Neural cell (in vitro differentiated cells): ENCODE measurements around the gene HJV. TPM values are rescaled to one million over a fixed set of nuclear protein-coding genes. Genes with fewer than 3 reads are reported as not detected.

Source experiments
- H2AFZ ChIP-seq: fragments of 200-600, 300-800 bp; sonication (generic), shearing (Covaris generic); 2 replicates; pipeline ENCODE4 v1.6.0; 2014; ENCODE audit warnings: low read depth, mild to moderate bottlenecking, antibody characterized with exemption, low read length, moderate library complexity
- H3F3A ChIP-seq: fragments of 200-600 bp; shearing (Covaris generic); 2 replicates; pipeline ENCODE4 v1.6.1; 2016; ENCODE audit warnings: mild to moderate bottlenecking, moderate library complexity, mixed read lengths, antibody characterized with exemption, low read length; ENCODE audit not compliant: insufficient read depth, poor library complexity, severe bottlenecking
- H3K27ac ChIP-seq: fragments of 200-600, 300-800 bp; sonication (generic), shearing (Covaris generic); 2 replicates; pipeline ENCODE4 v1.5.1; 2014; ENCODE audit warnings: mild to moderate bottlenecking, low read length, moderate library complexity
- H3K27me3 ChIP-seq: fragments of 300-800, 200-600 bp; sonication (generic), shearing (Covaris generic); 2 replicates; pipeline ENCODE4 v1.6.0; 2014; ENCODE audit warnings: mild to moderate bottlenecking, low read depth, low read length, moderate library complexity; ENCODE audit not compliant: insufficient read depth
- H3K36me3 ChIP-seq: fragments of 300-800, 200-600 bp; sonication (generic), shearing (Covaris generic); 2 replicates; pipeline ENCODE4 v1.5.1; 2014; ENCODE audit warnings: mild to moderate bottlenecking, antibody characterized with exemption, low read length, moderate library complexity; ENCODE audit not compliant: insufficient read depth
- H3K4me2 ChIP-seq: fragments of 300-800, 200-600 bp; sonication (generic), shearing (Covaris generic); 2 replicates; pipeline ENCODE4 v1.6.0; 2014; ENCODE audit warnings: mild to moderate bottlenecking, low read length
- H3K4me3 ChIP-seq: fragments of 300-800, 200-600 bp; sonication (generic), shearing (Covaris generic); 2 replicates; pipeline ENCODE4 v1.5.1; 2014; ENCODE audit warnings: mild to moderate bottlenecking, low read length, moderate library complexity
- H3K79me2 ChIP-seq: fragments of 200-600 bp; shearing (Covaris generic); replicated peaks from 2 replicates; pipeline ENCODE4 v1.6.0; 2014; ENCODE audit warnings: mild to moderate bottlenecking, low read length, moderate library complexity; ENCODE audit not compliant: insufficient read depth
- H3K9ac ChIP-seq: fragments of 300-800, 200-600 bp; sonication (generic), shearing (Covaris generic); 2 replicates; pipeline ENCODE4 v1.6.1; 2016; ENCODE audit warnings: mild to moderate bottlenecking, low read length, mixed read lengths
- H3K9me2 ChIP-seq: fragments of 200-600 bp; shearing (Covaris generic); 2 replicates; pipeline ENCODE4 v1.6.1; 2016; ENCODE audit warnings: mild to moderate bottlenecking, low read length, mixed read lengths; ENCODE audit not compliant: insufficient read depth
- H3K9me3 ChIP-seq: fragments of 200-600, 300-800 bp; sonication (generic), shearing (Covaris generic); 2 replicates; pipeline ENCODE4 v1.6.1; 2016; ENCODE audit warnings: mild to moderate bottlenecking, mixed run types, low read length, moderate library complexity, mixed read lengths
- H4K20me1 ChIP-seq: fragments of 200-600 bp; shearing (Covaris generic); 2 replicates; pipeline ENCODE4 v1.6.1; 2016; ENCODE audit warnings: mild to moderate bottlenecking, mixed run types; ENCODE audit not compliant: insufficient read depth
- CTCF ChIP-seq: fragments of 450-650 bp; IDR thresholded peaks from 2 replicates; pipeline ENCODE4 v1.5.1; 2014; ENCODE audit warnings: antibody characterized with exemption, mild to moderate bottlenecking, moderate library complexity; ENCODE audit not compliant: poor library complexity, severe bottlenecking
- EP300 ChIP-seq: fragments of 450-650 bp; conservative IDR thresholded peaks from 2 replicates; pipeline ENCODE4 v1.6.1; 2014; ENCODE audit warnings: antibody characterized with exemption, mild to moderate bottlenecking, moderate library complexity; ENCODE audit not compliant: poor library complexity, severe bottlenecking
- EZH2 ChIP-seq: fragments of 200-600, 300-800 bp; shearing (Covaris generic), sonication (generic); IDR thresholded peaks from 2 replicates; pipeline ENCODE4 v1.6.1; 2014; ENCODE audit warnings: antibody characterized with exemption, low read length, borderline replicate concordance, mild to moderate bottlenecking; ENCODE audit not compliant: insufficient read depth, poor library complexity, severe bottlenecking
- MXI1 ChIP-seq: fragments of 450-650 bp; conservative IDR thresholded peaks from 2 replicates; pipeline ENCODE4 v1.6.1; 2014; ENCODE audit warnings: antibody characterized with exemption, mild to moderate bottlenecking; ENCODE audit not compliant: poor library complexity, severe bottlenecking
- POLR2AphosphoS5 ChIP-seq: IDR thresholded peaks from 2 replicates; pipeline ENCODE4 v1.6.1; 2012
- RAD21 ChIP-seq: fragments of 450-650 bp; conservative IDR thresholded peaks from 2 replicates; pipeline ENCODE4 v1.6.1; 2014; ENCODE audit warnings: antibody characterized with exemption, mild to moderate bottlenecking, moderate library complexity
- SMC3 ChIP-seq: fragments of 450-650 bp; conservative IDR thresholded peaks from 2 replicates; pipeline ENCODE4 v1.6.1; 2014; ENCODE audit warnings: antibody characterized with exemption, mild to moderate bottlenecking, moderate library complexity; ENCODE audit not compliant: poor library complexity
- TAF1 ChIP-seq: IDR thresholded peaks from 2 replicates; pipeline ENCODE4 v1.6.1; 2012; ENCODE audit warnings: low read depth
- polyA plus RNA-seq: library from polyadenylated mRNA; depleted of rRNA; stranded (reverse); fragments of >200 nt; gene quantifications from 2 replicates; pipeline ENCODE4 v1.2.3, GENCODE V29; 2014
- TF ChIP-seq, protein P1 (sequence below): IDR thresholded peaks from 2 replicates; pipeline ENCODE4 v1.6.1; 2012; ENCODE audit warnings: borderline replicate concordance

HJV gene
- polyA plus RNA-seq, 1 donor from 2014 or later: not detected

DNA sequence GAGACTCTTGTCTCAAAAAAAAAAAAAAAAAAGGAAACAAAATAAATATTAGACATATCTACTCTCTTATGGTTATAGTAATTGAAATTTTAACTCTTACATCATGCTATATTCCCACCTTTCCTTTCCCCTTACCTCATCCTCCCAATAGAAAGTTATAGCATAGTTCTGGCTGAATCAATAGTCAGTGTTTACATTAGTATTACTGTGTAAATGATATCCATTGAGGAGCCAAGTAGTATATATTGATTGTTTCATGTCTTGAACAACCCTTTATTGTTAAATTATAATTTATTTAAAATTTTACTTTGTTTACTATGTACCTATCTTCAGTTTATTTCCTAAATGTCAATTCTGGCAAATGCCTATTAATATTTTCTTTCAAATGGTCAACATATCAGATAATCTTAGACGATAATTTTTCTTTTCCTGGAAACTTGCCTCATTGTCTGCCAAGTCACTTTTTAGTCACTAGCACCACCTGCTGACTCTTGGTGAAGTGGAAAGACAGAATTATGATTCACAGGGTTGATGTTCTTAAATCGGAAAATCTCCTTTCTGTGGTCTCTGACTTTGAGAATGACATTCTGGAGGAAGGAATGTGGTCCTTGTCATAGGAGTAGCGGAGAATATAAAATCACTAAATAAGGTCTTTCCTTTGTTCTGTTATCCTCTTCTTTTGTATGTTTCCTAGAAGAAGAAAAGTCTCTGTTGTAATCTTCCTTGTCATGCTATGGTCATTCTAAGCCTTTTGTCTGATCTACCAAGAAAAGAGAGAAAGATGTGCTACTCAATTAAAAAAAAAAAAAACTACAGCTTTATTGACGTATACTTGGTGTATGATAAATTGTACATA lies 8.6 kb downstream of the HJV start:
- H3K36me3 ChIP-seq: no peaks in the 10 kb centered on the region
- H3K4me2 ChIP-seq: no peak overlapping the region
- no peak overlapping the region for H3K4me3 ChIP-seq
- H3K9me2 ChIP-seq: no peaks in the 10 kb centered on the region
- TF ChIP-seq RAD21 (peak; percentile 90), CTCF (peak; percentile 87), EZH2 (no peak), EP300 (no peak), MXI1 (no peak), TAF1 (no peak), POLR2AphosphoS5 (no peak), SMC3 (peak; percentile 84)
- TF ChIP-seq, protein P1, sequence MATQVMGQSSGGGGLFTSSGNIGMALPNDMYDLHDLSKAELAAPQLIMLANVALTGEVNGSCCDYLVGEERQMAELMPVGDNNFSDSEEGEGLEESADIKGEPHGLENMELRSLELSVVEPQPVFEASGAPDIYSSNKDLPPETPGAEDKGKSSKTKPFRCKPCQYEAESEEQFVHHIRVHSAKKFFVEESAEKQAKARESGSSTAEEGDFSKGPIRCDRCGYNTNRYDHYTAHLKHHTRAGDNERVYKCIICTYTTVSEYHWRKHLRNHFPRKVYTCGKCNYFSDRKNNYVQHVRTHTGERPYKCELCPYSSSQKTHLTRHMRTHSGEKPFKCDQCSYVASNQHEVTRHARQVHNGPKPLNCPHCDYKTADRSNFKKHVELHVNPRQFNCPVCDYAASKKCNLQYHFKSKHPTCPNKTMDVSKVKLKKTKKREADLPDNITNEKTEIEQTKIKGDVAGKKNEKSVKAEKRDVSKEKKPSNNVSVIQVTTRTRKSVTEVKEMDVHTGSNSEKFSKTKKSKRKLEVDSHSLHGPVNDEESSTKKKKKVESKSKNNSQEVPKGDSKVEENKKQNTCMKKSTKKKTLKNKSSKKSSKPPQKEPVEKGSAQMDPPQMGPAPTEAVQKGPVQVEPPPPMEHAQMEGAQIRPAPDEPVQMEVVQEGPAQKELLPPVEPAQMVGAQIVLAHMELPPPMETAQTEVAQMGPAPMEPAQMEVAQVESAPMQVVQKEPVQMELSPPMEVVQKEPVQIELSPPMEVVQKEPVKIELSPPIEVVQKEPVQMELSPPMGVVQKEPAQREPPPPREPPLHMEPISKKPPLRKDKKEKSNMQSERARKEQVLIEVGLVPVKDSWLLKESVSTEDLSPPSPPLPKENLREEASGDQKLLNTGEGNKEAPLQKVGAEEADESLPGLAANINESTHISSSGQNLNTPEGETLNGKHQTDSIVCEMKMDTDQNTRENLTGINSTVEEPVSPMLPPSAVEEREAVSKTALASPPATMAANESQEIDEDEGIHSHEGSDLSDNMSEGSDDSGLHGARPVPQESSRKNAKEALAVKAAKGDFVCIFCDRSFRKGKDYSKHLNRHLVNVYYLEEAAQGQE: no peak
- no peaks in the 10 kb centered on the region for H3F3A ChIP-seq
- no peaks in the 10 kb centered on the region for H3K9me3 ChIP-seq
- H2AFZ ChIP-seq: no peak overlapping the region
- H3K9ac ChIP-seq: no peak overlapping the region
- no peak overlapping the region for H3K27ac ChIP-seq
- H4K20me1 ChIP-seq: no peaks in the 10 kb centered on the region
- H3K27me3 ChIP-seq: no peaks in the 10 kb centered on the region
- no peaks in the 10 kb centered on the region for H3K79me2 ChIP-seq

GRCh38 chr1:146010126-146010738 lies 11.3 kb downstream of the HJV start:
- Histone ChIP-seq H3K9ac (no peak overlapping the region), H3K9me2 (no peaks in the 10 kb centered on the region), H3K4me3 (no peak overlapping the region), H3K27ac (no peak overlapping the region), H3K9me3 (no peaks in the 10 kb centered on the region), H4K20me1 (no peaks in the 10 kb centered on the region), H3K36me3 (no peaks in the 10 kb centered on the region), H3F3A (no peaks in the 10 kb centered on the region), H3K79me2 (no peaks in the 10 kb centered on the region), H3K4me2 (no peak overlapping the region), H3K27me3 (no peaks in the 10 kb centered on the region), H2AFZ (no peak overlapping the region)
- TF ChIP-seq EZH2 (no peak), MXI1 (no peak), POLR2AphosphoS5 (no peak), SMC3 (no peak), CTCF (no peak), TAF1 (no peak), EP300 (no peak), RAD21 (no peak)
- TF ChIP-seq, protein P1: no peak
